Stimulated activated CD4-positive, alpha-beta T cell treated with anti-CD3 and anti-CD28 coated beads, Interleukin-1b, Interleukin-23, amount 100 ng/mL, for 48 hours (primary cell): ENCODE data around the gene SPOCK1.
A peak's percentile ranks its signal among the peaks of the same experiment; 100 is the strongest.

Experiments
- DNase-seq: peaks from one replicate; pipeline ENCODE4 v3.0.0-alpha.2; 2020

Gene SPOCK1

GRCh38 chr5:137096149-137097103 lies 402.7 kb downstream of the SPOCK1 start:
- no peak for DNase-seq

GRCh38 chr5:137095597-137095996 lies 403.5 kb downstream of the SPOCK1 start:
- DNase-seq = no peak

GRCh38 chr5:137092831-137093230 lies 406.3 kb downstream of the SPOCK1 start:
- DNase-seq = no peak

GRCh38 chr5:137091472-137091871 lies 407.7 kb downstream of the SPOCK1 start:
- DNase-seq = no peak

GRCh38 chr5:137090721-137091120 lies 408.4 kb downstream of the SPOCK1 start:
- no peak for DNase-seq

GRCh38 chr5:137090151-137090550 lies 409.0 kb downstream of the SPOCK1 start:
- DNase-seq = no peak

- no peak for DNase-seq
Observed at GRCh38 chr5:137088175-137088574, 411.0 kb downstream of the SPOCK1 start.

GRCh38 chr5:137086342-137086741 lies 412.8 kb downstream of the SPOCK1 start:
- no peak for DNase-seq

GRCh38 chr5:137085206-137085605 lies 413.9 kb downstream of the SPOCK1 start:
- no peak for DNase-seq

GRCh38 chr5:137084016-137084415 lies 415.1 kb downstream of the SPOCK1 start:
- DNase-seq = no peak

GRCh38 chr5:137082951-137083350 lies 416.2 kb downstream of the SPOCK1 start:
- no peak for DNase-seq

GRCh38 chr5:137078171-137078665 lies 420.9 kb downstream of the SPOCK1 start:
- DNase-seq = no peak

GRCh38 chr5:137075163-137075970 lies 423.8 kb downstream of the SPOCK1 start:
- peak; percentile 27 for DNase-seq

GRCh38 chr5:137073189-137073588 lies 425.9 kb downstream of the SPOCK1 start:
- no peak for DNase-seq

- DNase-seq = no peak
Observed at GRCh38 chr5:137072361-137073115, 426.6 kb downstream of the SPOCK1 start.

GRCh38 chr5:137071931-137072330 lies 427.2 kb downstream of the SPOCK1 start:
- no peak for DNase-seq

- DNase-seq = no peak
Observed at GRCh38 chr5:137071526-137071925, 427.6 kb downstream of the SPOCK1 start.

- DNase-seq = no peak
Observed at GRCh38 chr5:137070521-137070920, 428.6 kb downstream of the SPOCK1 start.

- no peak for DNase-seq
Observed at GRCh38 chr5:137069358-137069757, 429.8 kb downstream of the SPOCK1 start.

- DNase-seq = no peak
Observed at GRCh38 chr5:137061382-137061781, 437.7 kb downstream of the SPOCK1 start.

- DNase-seq = no peak
Observed at GRCh38 chr5:137058089-137058488, 441.0 kb downstream of the SPOCK1 start.

- no peak for DNase-seq
Observed at GRCh38 chr5:137056676-137057075, 442.4 kb downstream of the SPOCK1 start.
